HepG2 (cell line): Measurements from ENCODE around the gene LATS1. TPM values are rescaled to one million over a fixed set of nuclear protein-coding genes. Genes with fewer than 3 reads are reported as not detected.

Source experiments
- ASH2L ChIP-seq: fragments of 300-600, 200-600 bp; sonication (generic); IDR thresholded peaks from 2 replicates; pipeline ENCODE4 v1.7.0; 2017; ENCODE audit warnings: low read depth, mild to moderate bottlenecking, moderate library complexity, mixed read lengths, low read length; ENCODE audit not compliant: insufficient read length
- CHD4 ChIP-seq: fragments of 200-600 bp; sonication (generic); IDR thresholded peaks from 2 replicates; pipeline ENCODE4 v1.7.0; 2017; ENCODE audit warnings: mild to moderate bottlenecking, low read length, borderline replicate concordance
- HOXD1 ChIP-seq: sonication (generic); formaldehyde crosslinking; IDR thresholded peaks from 2 replicates; pipeline ENCODE4 v1.5.0; 2020; ENCODE audit warnings: missing genetic modification reagents
- IKZF4 ChIP-seq: sonication (generic); formaldehyde crosslinking; IDR thresholded peaks from 2 replicates; pipeline ENCODE4 v1.5.1; 2020; ENCODE audit warnings: borderline replicate concordance, mild to moderate bottlenecking, low read depth, missing genetic modification reagents; ENCODE audit errors: not compliant biosample characterization
- KLF11 ChIP-seq: IDR thresholded peaks from 2 replicates; pipeline ENCODE4 v1.6.1; 2016; ENCODE audit warnings: missing compliant biosample characterization
- PAXIP1 ChIP-seq: sonication (generic); formaldehyde crosslinking; conservative IDR thresholded peaks from 2 replicates; pipeline ENCODE4 v1.4.0; 2020; ENCODE audit warnings: mild to moderate bottlenecking, missing genetic modification reagents, moderate library complexity
- ZNF446 ChIP-seq: sonication (generic); formaldehyde crosslinking; IDR thresholded peaks from 2 replicates; pipeline ENCODE4 v1.5.0; 2020; ENCODE audit warnings: mild to moderate bottlenecking, missing genetic modification reagents
- polyA plus RNA-seq, 8 experiments: library from polyadenylated mRNA; depleted of rRNA in 3 of 8; stranded (reverse) in 7 of 8; unstranded in 1 of 8; fragments of >200 nt; fragmentation: Illumina TruSeq in 4 of 8; extraction: Trizol in 4 of 8; gene quantifications; 2 replicates each; pipeline versions ENCODE4 v1.2.1 to v1.2.3, GENCODE V29; 2011 to 2016; ENCODE audit warnings: low read depth in 4 of 8, missing spikeins in 1 of 8, mixed read lengths in 1 of 8; ENCODE audit not compliant: insufficient read depth in 1 of 8
- total RNA-seq, 5 experiments: library from RNA; depleted of rRNA; stranded (reverse); fragments of >200 nt; fragmentation: Illumina TruSeq; extraction: Trizol; gene quantifications; 2 replicates each; pipeline ENCODE4 v1.2.3, GENCODE V29; 2016; ENCODE audit warnings: low read depth in 1 of 5
- TF ChIP-seq, protein P1 (sequence below): sonication (generic); formaldehyde crosslinking; IDR thresholded peaks from 2 replicates; pipeline ENCODE4 v1.4.0; 2020; ENCODE audit warnings: low read depth, mild to moderate bottlenecking, missing genetic modification reagents
- TF ChIP-seq, protein P2 (sequence below): sonication (generic); formaldehyde crosslinking; IDR thresholded peaks from 2 replicates; pipeline ENCODE4 v1.5.1; 2020; ENCODE audit warnings: mild to moderate bottlenecking, missing genetic modification reagents, moderate library complexity
- TF ChIP-seq, protein P3 (sequence below): sonication (generic); formaldehyde crosslinking; IDR thresholded peaks from 2 replicates; pipeline ENCODE4 v1.5.1; 2020; ENCODE audit warnings: mild to moderate bottlenecking, missing genetic modification reagents, moderate library complexity

The LATS1 gene
- total and polyA plus RNA-seq, 2 of the 13 experiments (the other 11 are each of a cell fraction or from before 2014, with no cell fraction given), result 9.9 to 12.6 TPM

DNA sequence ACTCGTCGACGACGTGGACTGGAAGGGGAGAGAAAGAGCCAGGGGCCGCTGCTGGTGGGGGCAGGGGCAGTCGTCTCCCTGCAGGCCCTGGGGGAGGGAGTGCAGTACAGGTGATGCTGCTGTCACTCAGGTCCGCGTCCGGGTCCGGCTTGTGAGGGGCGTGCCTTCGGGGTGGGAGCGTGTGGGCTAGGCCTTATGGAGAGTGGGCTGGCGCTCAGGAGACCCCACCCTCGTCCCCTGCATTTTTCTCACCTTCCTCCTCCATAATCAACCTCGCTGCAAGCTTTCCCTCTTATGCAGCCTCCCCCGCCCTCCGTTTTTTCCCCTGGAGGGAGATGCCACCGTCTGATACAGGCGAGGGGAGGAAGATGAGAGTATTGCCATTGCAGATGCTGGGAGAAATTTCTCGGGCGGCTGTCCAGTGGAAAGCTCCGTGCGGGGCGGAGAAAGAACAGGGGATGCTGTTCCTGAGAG, 32.3 kb upstream of the LATS1 start (continued):
- 0 out of 2 replicates have a peak, but pooled peaks have one; percentile 6 for TF ChIP-seq PAXIP1
- TF ChIP-seq HOXD1 (CRISPR knock-in tag), result peak; percentile 10; the same call in 1 of the 2 replicates
- TF ChIP-seq, protein P1, sequence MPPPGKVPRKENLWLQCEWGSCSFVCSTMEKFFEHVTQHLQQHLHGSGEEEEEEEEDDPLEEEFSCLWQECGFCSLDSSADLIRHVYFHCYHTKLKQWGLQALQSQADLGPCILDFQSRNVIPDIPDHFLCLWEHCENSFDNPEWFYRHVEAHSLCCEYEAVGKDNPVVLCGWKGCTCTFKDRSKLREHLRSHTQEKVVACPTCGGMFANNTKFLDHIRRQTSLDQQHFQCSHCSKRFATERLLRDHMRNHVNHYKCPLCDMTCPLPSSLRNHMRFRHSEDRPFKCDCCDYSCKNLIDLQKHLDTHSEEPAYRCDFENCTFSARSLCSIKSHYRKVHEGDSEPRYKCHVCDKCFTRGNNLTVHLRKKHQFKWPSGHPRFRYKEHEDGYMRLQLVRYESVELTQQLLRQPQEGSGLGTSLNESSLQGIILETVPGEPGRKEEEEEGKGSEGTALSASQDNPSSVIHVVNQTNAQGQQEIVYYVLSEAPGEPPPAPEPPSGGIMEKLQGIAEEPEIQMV (CRISPR knock-in tag), result peak; percentile 100
- TF ChIP-seq, protein P2, sequence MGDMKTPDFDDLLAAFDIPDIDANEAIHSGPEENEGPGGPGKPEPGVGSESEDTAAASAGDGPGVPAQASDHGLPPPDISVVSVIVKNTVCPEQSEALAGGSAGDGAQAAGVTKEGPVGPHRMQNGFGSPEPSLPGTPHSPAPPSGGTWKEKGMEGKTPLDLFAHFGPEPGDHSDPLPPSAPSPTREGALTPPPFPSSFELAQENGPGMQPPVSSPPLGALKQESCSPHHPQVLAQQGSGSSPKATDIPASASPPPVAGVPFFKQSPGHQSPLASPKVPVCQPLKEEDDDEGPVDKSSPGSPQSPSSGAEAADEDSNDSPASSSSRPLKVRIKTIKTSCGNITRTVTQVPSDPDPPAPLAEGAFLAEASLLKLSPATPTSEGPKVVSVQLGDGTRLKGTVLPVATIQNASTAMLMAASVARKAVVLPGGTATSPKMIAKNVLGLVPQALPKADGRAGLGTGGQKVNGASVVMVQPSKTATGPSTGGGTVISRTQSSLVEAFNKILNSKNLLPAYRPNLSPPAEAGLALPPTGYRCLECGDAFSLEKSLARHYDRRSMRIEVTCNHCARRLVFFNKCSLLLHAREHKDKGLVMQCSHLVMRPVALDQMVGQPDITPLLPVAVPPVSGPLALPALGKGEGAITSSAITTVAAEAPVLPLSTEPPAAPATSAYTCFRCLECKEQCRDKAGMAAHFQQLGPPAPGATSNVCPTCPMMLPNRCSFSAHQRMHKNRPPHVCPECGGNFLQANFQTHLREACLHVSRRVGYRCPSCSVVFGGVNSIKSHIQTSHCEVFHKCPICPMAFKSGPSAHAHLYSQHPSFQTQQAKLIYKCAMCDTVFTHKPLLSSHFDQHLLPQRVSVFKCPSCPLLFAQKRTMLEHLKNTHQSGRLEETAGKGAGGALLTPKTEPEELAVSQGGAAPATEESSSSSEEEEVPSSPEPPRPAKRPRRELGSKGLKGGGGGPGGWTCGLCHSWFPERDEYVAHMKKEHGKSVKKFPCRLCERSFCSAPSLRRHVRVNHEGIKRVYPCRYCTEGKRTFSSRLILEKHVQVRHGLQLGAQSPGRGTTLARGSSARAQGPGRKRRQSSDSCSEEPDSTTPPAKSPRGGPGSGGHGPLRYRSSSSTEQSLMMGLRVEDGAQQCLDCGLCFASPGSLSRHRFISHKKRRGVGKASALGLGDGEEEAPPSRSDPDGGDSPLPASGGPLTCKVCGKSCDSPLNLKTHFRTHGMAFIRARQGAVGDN (CRISPR knock-in tag), result peak; percentile 23
- TF ChIP-seq ZNF446 (CRISPR knock-in tag), result 0 out of 2 replicates have a peak, but pooled peaks have one; percentile 40
- no peak for TF ChIP-seq KLF11 (CRISPR knock-in tag)
- peak; percentile 78 for TF ChIP-seq ASH2L
- no peak for TF ChIP-seq CHD4
- TF ChIP-seq IKZF4 (CRISPR knock-in tag), result peak; percentile 91
- TF ChIP-seq, protein P3, sequence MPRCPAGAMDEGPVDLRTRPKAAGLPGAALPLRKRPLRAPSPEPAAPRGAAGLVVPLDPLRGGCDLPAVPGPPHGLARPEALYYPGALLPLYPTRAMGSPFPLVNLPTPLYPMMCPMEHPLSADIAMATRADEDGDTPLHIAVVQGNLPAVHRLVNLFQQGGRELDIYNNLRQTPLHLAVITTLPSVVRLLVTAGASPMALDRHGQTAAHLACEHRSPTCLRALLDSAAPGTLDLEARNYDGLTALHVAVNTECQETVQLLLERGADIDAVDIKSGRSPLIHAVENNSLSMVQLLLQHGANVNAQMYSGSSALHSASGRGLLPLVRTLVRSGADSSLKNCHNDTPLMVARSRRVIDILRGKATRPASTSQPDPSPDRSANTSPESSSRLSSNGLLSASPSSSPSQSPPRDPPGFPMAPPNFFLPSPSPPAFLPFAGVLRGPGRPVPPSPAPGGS, result 0 out of 2 replicates have a peak, but pooled peaks have one; percentile 43
